Esophagus squamous epithelium (tissue), 4 donors: ENCODE measurements around the gene PIP5K1B.
A peak's percentile ranks its signal among the peaks of the same experiment; 100 is the strongest.

ENCODE experiments used
- CTCF ChIP-seq, 6 experiments: fragments of 450-650 bp in 4 of 6; fragments of 200-600 bp in 2 of 6; sonication (generic) in 2 of 6; IDR thresholded peaks; one replicate each; pipeline ENCODE4 v1.5.1; 2016 to 2019; ENCODE audit warnings: antibody characterized with exemption in 6 of 6, mild to moderate bottlenecking in 4 of 6, moderate library complexity in 4 of 6
- POLR2A ChIP-seq, 4 donors: fragments of 450-650 bp; IDR thresholded peaks; one replicate each; pipeline ENCODE4 v1.6.1; 2017; ENCODE audit warnings: antibody characterized with exemption in 4 of 4, mild to moderate bottlenecking in 4 of 4, moderate library complexity in 3 of 4

DNA sequence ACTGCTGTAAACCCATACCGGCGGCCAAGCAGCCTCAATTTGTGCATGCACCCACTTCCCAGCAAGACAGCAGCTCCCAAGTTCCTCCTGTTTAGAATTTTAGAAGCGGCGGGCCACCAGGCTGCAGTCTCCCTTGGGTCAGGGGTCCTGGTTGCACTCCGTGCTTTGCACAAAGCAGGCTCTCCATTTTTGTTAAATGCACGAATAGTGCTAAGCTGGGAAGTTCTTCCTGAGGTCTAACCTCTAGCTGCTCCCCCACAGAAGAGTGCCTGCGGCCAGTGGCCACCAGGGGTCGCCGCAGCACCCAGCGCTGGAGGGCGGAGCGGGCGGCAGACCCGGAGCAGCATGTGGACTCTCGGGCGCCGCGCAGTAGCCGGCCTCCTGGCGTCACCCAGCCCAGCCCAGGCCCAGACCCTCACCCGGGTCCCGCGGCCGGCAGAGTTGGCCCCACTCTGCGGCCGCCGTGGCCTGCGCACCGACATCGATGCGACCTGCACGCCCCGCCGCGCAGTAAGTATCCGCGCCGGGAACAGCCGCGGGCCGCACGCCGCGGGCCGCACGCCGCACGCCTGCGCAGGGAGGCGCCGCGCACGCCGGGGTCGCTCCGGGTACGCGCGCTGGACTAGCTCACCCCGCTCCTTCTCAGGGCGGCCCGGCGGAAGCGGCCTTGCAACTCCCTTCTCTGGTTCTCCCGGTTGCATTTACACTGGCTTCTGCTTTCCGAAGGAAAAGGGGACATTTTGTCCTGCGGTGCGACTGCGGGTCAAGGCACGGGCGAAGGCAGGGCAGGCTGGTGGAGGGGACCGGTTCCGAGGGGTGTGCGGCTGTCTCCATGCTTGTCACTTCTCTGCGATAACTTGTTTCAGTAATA is 330.6 kb downstream of the PIP5K1B start, which contains the start of gene FXN:
- TF ChIP-seq POLR2A (IDR thresholded peaks at IDR 0.05) (peak in 2 of 4 donors; percentile 25 to 31), CTCF (IDR thresholded peaks at IDR 0.05) (peak; percentile 93 to 100 (median 96))
